HEK293T (cell line): Measurements from ENCODE around the gene FKBP5.

Experiments
- BHLHE40 ChIP-seq: fragments of 450-650 bp; IDR thresholded peaks from 2 replicates; pipeline ENCODE4 v1.6.1; 2016; ENCODE audit warnings: mild to moderate bottlenecking, moderate library complexity, borderline replicate concordance
- FOXA1 ChIP-seq: fragments of 450-650 bp; IDR thresholded peaks from 2 replicates; pipeline ENCODE4 v1.6.1; 2016; ENCODE audit warnings: mild to moderate bottlenecking
- FOXM1 ChIP-seq: fragments of 450-650 bp; IDR thresholded peaks from 2 replicates; pipeline ENCODE4 v1.6.1; 2017; ENCODE audit warnings: mild to moderate bottlenecking, borderline replicate concordance
- LEF1 ChIP-seq: fragments of 450-650 bp; IDR thresholded peaks from 2 replicates; pipeline ENCODE4 v1.6.1; 2017; ENCODE audit warnings: mild to moderate bottlenecking, borderline replicate concordance
- NFRKB ChIP-seq: fragments of 450-650 bp; IDR thresholded peaks from 2 replicates; pipeline ENCODE4 v1.6.1; 2016; ENCODE audit warnings: mild to moderate bottlenecking, moderate library complexity

- TF ChIP-seq FOXA1 (no peak), BHLHE40 (no peak), LEF1 (no peak), FOXM1 (no peak), NFRKB (no peak)
These were observed 83.1 kb downstream of the FKBP5 start for GRCh38 chr6:35605600-35605999.
